Measurements from ENCODE around the gene OR2H1.

OR2H1 gene

GRCh38 chr6:29491574-29491973, 34.6 kb downstream of the OR2H1 start:
- DNase-seq (ENCODE audit: low spot score) (no peak), ATAC-seq (ENCODE audit: low read depth) (no peak)
- no peaks in the 10 kb centered on the region for H3K9me3 ChIP-seq (ENCODE audit: severe bottlenecking)
- no peak overlapping the region for H3K4me3 ChIP-seq (ENCODE audit: severe bottlenecking)
- no peaks in the 10 kb centered on the region for H3K27me3 ChIP-seq (ENCODE audit: insufficient read depth, poor library complexity, severe bottlenecking)
- no peak overlapping the region for H3K27ac ChIP-seq (ENCODE audit: poor library complexity, severe bottlenecking)
- no peaks in the 10 kb centered on the region for H3K36me3 ChIP-seq (ENCODE audit: low read depth)
- no peaks in the 10 kb centered on the region for H3K4me1 ChIP-seq (ENCODE audit: insufficient read depth, poor library complexity, severe bottlenecking)
- no peak for TF ChIP-seq CTCF (IDR thresholded peaks at IDR 0.05; ENCODE audit: poor library complexity, severe bottlenecking)

DNA sequence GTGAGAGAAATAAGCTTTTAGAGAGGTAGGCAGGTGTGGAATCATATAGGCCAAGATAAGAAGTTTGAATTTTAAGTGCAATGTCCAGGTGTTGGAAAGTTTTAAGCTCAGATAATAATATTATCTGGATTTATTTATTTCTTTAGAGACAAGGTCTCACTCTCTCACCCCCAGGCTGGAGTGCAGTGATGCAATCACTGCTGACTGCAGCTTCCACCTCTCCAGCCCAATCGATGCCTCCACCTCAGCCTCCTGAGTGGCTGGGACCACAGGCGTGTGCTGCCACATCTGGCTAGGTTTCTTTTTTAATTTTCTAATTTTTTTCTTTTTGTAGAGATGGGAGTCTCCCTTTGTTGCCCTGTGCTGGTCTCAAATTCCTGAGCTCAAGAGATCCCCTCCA, 36.3 kb downstream of the OR2H1 start:
- H3K36me3 ChIP-seq (ENCODE audit: low read depth) = no peaks in the 10 kb centered on the region
- no peak for TF ChIP-seq CTCF (IDR thresholded peaks at IDR 0.05; ENCODE audit: poor library complexity, severe bottlenecking)
- no peaks in the 10 kb centered on the region for H3K4me1 ChIP-seq (ENCODE audit: insufficient read depth, poor library complexity, severe bottlenecking)
- no peaks in the 10 kb centered on the region for H3K27me3 ChIP-seq (ENCODE audit: insufficient read depth, poor library complexity, severe bottlenecking)
- no peak overlapping the region for H3K27ac ChIP-seq (ENCODE audit: poor library complexity, severe bottlenecking)
- no peak for DNase-seq (ENCODE audit: low spot score)
- no peaks in the 10 kb centered on the region for H3K9me3 ChIP-seq (ENCODE audit: severe bottlenecking)
- no peak for ATAC-seq (ENCODE audit: low read depth)
- H3K4me3 ChIP-seq (ENCODE audit: severe bottlenecking) = no peak overlapping the region

DNA sequence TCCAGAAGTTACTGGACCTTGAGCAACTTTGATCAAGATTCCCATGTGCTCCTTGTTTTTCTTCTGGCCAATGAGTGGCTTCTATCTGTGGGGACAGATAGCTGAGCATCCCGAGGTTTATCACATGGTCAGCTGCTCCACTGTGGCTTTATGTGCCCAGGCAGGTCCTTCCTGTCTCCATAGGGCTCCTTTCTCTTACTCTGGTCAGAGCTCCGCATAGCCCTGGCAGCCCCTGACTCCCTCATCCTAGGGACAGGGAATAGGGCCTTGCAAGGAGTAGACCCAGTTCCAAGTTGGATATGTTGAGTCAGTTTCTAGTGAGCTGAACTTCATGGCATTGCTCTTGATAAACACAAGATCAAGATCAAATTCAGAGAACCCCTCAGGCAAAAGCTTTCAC, 37.2 kb downstream of the OR2H1 start:
- Histone ChIP-seq H3K27ac (ENCODE audit: poor library complexity, severe bottlenecking) (no peak overlapping the region), H3K4me3 (ENCODE audit: severe bottlenecking) (no peak overlapping the region), H3K4me1 (ENCODE audit: insufficient read depth, poor library complexity, severe bottlenecking) (no peaks in the 10 kb centered on the region), H3K9me3 (ENCODE audit: severe bottlenecking) (no peaks in the 10 kb centered on the region), H3K27me3 (ENCODE audit: insufficient read depth, poor library complexity, severe bottlenecking) (peaks cover 4% of the 10 kb centered on the region), H3K36me3 (ENCODE audit: low read depth) (no peaks in the 10 kb centered on the region)
- no peak for TF ChIP-seq CTCF (IDR thresholded peaks at IDR 0.05; ENCODE audit: poor library complexity, severe bottlenecking)
- ATAC-seq (ENCODE audit: low read depth) = no peak
- DNase-seq (ENCODE audit: low spot score) = no peak

- H3K9me3 ChIP-seq (ENCODE audit: severe bottlenecking) = no peaks in the 10 kb centered on the region
- H3K36me3 ChIP-seq (ENCODE audit: low read depth) = no peaks in the 10 kb centered on the region
- H3K4me3 ChIP-seq (ENCODE audit: severe bottlenecking) = no peak overlapping the region
- DNase-seq (ENCODE audit: low spot score) (no peak), ATAC-seq (ENCODE audit: low read depth) (no peak)
- H3K27ac ChIP-seq (ENCODE audit: poor library complexity, severe bottlenecking) = no peak overlapping the region
- TF ChIP-seq CTCF (IDR thresholded peaks at IDR 0.05; ENCODE audit: poor library complexity, severe bottlenecking) = no peak
- peaks cover 6% of the 10 kb centered on the region for H3K27me3 ChIP-seq (ENCODE audit: insufficient read depth, poor library complexity, severe bottlenecking)
- H3K4me1 ChIP-seq (ENCODE audit: insufficient read depth, poor library complexity, severe bottlenecking) = no peaks in the 10 kb centered on the region
These were observed 38.6 kb downstream of the OR2H1 start for GRCh38 chr6:29495571-29495970.

DNA sequence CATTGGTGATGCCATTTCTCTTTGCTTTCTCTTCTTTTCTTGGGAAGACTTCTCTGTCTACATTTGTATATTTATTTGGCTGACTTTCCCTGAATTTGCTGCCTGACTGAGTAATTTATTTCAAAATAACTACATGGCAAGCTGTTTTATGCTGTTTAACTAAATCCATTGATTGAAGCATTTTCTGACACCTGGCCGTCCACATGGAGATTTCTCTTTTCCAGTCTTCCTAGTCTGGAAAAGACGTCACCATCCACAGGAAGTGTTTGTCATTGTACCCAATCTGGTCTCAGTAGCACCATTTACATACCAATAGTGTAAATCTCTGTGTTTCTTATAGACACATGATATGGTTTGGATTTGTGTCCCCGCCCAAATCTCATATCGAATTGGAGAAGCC, 40.0 kb downstream of the OR2H1 start:
- ATAC-seq (ENCODE audit: low read depth) = no peak
- no peaks in the 10 kb centered on the region for H3K4me1 ChIP-seq (ENCODE audit: insufficient read depth, poor library complexity, severe bottlenecking)
- H3K27ac ChIP-seq (ENCODE audit: poor library complexity, severe bottlenecking) = no peak overlapping the region
- no peak for TF ChIP-seq CTCF (IDR thresholded peaks at IDR 0.05; ENCODE audit: poor library complexity, severe bottlenecking)
- DNase-seq (ENCODE audit: low spot score) = no peak
- H3K4me3 ChIP-seq (ENCODE audit: severe bottlenecking) = no peak overlapping the region
- H3K36me3 ChIP-seq (ENCODE audit: low read depth) = no peaks in the 10 kb centered on the region
- peaks cover 6% of the 10 kb centered on the region for H3K27me3 ChIP-seq (ENCODE audit: insufficient read depth, poor library complexity, severe bottlenecking)
- H3K9me3 ChIP-seq (ENCODE audit: severe bottlenecking) = no peaks in the 10 kb centered on the region

Measured in RWPE2 (cell line).